GM13977 (cell line): ENCODE results near the gene PLEKHO2.

Experiments used
- DNase-seq: peaks from one replicate; pipeline ENCODE4 v3.0.0; 2012; ENCODE audit warnings: low spot score
- in situ Hi-C: fragments of 300-500 bp; cut with MboI; formaldehyde crosslinking; loops from one replicate; pipeline ENCODE4 v1.12.0; 2022; ENCODE audit warnings: low sequenced_read_pairs, low pct_unique_long_range_greater_than_20kb, mixed read lengths, inconsistent platforms; ENCODE audit not compliant: unreplicated experiment
- TF ChIP-seq, protein P1 (sequence below): IDR thresholded peaks from 2 replicates; pipeline ENCODE4 v1.5.1; 2012; ENCODE audit warnings: mild to moderate bottlenecking, control low read depth; ENCODE audit not compliant: insufficient read depth; ENCODE audit errors: extremely low read depth, missing control alignments

The PLEKHO2 gene

DNA sequence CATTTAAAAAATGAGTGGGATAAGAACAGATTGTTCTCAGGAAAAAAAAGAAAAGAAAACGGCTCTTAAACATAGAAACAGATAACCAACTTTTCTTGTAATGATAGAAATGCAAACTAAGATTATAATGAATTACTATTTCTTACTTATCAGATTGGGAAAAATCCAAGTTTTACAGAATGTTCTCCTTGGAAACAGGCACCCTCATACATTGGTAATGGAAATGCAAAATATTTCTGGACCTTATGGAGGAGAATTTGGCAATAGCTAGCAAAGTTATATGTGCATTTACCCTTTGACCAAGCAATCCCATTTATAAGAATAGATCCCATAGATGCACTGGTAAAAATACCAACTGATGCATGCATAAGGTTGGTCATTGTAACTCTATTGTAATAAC, 66.3 kb downstream of the PLEKHO2 start:
- DNase-seq, result no peak
- TF ChIP-seq, protein P1, sequence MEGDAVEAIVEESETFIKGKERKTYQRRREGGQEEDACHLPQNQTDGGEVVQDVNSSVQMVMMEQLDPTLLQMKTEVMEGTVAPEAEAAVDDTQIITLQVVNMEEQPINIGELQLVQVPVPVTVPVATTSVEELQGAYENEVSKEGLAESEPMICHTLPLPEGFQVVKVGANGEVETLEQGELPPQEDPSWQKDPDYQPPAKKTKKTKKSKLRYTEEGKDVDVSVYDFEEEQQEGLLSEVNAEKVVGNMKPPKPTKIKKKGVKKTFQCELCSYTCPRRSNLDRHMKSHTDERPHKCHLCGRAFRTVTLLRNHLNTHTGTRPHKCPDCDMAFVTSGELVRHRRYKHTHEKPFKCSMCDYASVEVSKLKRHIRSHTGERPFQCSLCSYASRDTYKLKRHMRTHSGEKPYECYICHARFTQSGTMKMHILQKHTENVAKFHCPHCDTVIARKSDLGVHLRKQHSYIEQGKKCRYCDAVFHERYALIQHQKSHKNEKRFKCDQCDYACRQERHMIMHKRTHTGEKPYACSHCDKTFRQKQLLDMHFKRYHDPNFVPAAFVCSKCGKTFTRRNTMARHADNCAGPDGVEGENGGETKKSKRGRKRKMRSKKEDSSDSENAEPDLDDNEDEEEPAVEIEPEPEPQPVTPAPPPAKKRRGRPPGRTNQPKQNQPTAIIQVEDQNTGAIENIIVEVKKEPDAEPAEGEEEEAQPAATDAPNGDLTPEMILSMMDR, result no peak
- in situ Hi-C loops, result loop anchor here (10.0 kb wide), 1 partner anchor 173 kb away; no protein-coding TSS in a partner anchor

DNA sequence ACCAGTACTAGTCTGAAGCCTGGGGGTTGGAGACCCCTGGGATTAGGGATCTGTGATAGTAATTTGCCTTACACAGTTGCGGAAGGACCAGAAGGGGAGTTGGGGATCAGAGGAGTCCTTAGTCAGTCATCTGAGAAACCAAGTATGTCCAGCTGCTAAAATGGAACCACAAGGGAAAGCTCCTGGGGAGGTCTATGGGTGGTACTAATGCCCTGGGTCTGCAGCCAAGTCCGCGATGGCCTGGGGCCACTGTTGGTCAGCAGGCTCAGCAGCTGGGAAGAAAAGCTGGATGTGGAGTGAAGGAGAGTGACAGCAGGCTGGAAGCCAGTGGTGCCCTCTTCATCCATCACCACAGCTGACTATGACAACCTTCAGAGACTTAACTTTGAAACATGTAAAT, 67.8 kb downstream of the PLEKHO2 start:
- TF ChIP-seq, protein P1, result no peak
- in situ Hi-C loops, result loop anchor here (10.0 kb wide), 1 partner anchor 175 kb away; no protein-coding TSS in a partner anchor
- no peak for DNase-seq

DNA sequence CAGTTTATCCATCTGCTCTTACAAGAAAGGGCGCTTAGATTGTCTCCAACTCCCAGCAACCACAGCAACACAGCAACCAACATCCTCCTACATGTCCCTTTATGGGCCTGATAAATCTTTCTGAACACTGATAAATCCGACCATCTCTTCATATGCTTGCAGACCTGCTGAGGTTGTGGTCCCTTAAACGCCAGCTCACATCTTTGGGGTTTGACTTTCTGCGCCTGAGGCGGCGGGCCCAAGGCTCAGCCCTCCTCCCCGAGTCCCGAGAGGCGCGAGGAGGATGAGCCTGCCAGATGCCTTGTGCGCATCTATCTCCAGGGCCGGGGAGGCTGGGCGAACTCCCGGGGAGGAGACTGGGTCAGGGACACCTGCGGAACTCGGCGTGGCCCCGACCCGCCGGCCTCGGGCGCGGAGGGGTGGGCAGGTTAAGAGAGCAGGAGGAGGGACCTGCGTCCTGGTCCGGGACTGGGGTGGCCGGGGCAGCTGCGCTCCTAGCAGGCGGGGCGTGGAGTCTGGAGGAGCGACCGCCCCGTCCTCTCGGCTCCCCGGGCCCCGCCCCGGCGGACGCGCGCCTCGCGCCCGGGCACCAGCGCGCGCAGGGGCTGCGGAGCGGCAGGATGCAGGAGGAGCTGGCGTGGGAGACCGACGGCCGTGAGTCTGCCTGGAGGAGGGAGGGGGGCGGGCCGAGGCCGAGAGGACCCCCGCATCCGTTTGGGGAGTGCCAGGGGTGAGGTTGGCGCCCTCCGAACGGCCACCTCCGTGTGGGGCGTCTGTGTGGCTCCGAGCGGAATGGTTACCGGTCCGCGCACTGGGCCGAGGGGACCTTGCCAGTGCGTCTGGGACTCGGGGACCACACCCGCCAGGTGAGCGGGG, 69.8 kb downstream of the PLEKHO2 start, which contains the start of gene ANKDD1A:
ANKDD1A (plus strand) TSS at position 592 of the 876 bp plus-strand sequence; CDS start at position 621, 29 bp downstream.
- TF ChIP-seq, protein P1, result no peak
- peak; percentile 88 for DNase-seq
- in situ Hi-C loops, result no loop called here

DNA sequence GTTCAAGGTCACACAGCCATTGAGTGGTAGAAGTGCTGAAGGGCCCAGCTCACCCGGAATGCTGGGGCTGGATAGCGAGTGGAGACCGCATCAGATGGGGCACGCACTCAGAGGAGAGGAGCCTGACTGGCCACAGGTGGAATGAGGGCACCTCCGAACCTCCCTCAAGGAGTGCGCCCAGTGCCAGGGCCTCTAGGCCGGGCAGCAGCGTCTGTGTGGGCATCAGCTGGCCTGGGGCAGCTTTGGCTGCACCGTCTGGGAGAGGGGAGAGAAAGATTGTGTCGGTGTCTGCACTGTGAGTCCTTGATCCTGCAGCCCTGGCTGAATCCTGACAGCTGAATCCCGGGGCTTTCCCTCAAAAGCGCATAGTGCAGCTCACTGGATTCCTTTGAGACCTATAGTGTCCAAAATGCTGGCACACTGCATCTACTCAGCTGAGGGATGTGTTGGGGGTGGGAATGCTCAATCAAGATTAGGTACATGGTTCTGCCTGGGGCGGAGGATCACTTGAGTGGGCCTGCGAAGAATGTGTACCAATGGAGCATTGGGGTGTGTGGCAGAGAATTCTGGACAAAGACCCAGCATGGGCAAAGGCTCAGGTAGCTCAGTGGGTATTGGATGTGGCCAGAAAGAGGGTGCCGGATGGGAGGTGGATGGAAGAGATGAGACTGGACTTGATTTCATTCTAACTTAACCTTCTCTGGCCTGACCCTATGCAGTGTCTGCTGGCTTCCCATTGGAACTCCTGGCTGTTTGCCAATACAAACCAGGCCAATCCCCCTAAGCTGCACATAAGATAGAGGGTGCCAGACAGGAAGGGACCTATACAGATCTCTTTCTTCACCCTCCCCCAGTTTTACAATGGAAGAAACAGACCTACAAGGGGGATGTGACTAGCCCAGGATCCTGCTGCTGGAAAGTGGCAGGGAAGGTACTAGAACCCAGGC, 70.9 kb downstream of the PLEKHO2 start:
- in situ Hi-C loops, result no loop called here
- TF ChIP-seq, protein P1, result no peak
- no peak for DNase-seq

DNA sequence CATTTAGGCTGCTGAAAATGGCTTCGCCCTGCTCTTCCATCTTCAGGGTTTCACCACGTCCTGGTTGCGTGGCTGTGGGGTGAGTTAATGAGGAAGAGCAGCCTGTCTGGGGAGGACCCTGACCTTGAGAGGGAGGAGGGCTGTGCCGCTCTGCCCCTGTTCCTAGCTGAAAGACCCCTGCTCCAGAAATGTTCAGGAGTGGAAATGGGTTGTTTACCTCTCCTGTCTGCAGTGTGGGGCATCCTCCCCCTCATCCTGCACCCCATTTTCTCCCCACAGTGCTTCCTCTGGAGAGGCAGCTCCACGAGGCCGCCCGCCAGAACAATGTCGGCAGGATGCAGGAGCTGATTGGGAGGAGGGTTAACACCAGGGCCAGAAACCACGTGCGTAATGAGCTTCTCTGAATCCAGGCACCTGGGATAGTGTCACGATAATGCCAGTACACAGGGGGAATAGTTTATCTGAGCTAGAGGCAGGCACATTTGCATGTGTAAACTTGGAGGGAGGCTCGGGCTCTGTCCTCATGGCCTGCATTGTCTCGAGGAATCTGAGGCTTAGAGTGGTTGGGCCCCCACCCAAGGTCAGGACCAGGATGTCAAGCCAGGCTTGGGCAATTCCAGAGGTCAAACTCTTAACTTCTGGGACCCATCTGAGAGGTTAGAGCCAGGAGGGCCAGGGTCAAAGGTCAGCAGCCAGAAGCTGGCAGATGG, 74.0 kb downstream of the PLEKHO2 start:
- no peak for DNase-seq
- TF ChIP-seq, protein P1, result no peak

DNA sequence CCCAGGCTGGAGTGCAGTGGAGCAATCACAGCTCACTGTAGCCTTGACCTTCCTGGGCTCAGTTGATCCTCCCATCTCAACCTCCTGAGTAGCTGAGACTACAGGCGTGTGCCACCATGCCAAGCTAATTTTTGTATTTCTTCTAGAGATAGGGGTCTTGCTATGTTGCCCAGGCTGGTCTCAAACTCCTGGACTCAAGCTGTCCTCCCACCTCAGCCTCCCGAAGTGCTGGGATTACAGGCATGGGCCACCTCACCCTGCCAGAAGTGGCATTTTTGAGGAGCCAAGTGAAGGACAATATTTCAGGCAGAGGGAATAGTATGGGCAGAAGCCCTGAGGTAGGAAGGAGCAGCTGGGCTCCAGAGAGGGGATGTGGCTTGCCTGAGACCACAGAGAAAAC, 74.7 kb downstream of the PLEKHO2 start:
- TF ChIP-seq, protein P1, result no peak
- no peak for DNase-seq
- in situ Hi-C loops, result no loop called here

More for the DNA sequence above, 74.0 kb downstream of the PLEKHO2 start:
- in situ Hi-C loops, result no loop called here
